Stimulated activated CD4-positive, alpha-beta T cell treated with anti-CD3 and anti-CD28 coated beads, Interleukin-15, amount 100 ng/mL, for 24 hours (primary cell): ENCODE measurements around the gene MTCL3.
A peak's percentile ranks its signal among the peaks of the same experiment; 100 is the strongest.

Experiments
- DNase-seq: peaks from one replicate; pipeline ENCODE4 v3.0.0-alpha.2; 2020

Gene MTCL3

DNA sequence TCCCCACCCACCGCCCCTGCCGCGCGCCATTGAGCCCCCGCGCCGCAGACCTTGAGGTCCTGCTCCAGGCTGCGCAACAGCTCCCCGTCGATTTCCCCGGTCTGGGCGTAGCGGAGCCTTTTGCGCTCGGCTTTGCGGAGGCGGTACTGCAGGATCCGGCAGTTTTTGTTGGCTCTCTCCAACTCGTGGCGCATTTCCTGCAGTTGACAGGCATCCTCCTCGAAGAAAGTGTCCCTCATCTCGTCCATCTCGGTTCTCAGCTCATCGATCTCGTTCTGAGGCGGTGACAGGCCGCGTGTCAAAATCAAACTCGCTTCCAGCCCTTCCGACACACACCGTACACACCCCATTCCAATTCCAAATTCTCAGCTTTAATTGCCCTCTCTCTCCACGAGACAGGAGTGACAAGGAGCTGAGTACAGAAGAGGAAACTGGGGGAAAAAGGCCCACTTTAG lies 4.3 kb downstream of the MTCL3 start:
- DNase-seq = peak; percentile 67

DNA sequence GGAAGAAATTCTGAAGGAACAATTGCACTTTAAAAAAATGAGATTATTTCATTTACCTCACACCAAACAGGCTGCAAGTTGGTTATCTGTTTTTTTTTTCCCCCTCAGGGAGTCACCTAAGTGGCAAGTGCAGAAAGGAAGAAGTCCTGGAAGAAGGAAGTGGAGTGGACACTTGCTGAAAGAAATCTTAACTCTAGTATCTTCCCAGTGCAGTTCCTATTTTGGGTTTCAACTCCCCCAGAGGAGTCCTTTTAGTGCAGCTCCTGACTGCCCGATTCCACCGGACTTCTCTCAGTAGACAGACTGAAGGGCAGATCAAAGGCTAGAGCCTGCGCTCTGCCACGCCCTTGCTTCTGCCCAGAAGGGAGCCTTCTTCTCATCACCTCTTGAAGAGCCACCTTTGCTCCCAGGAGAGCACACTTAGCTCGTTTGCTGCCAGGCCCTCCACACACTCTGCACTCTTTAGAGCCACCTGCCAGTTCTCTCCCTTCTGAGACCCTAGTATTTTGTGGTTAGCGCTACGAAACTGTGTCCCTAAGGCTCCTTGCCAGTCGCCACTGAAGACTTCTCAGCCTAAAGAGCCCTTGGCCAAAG lies 4.9 kb downstream of the MTCL3 start:
- DNase-seq = no peak

DNA sequence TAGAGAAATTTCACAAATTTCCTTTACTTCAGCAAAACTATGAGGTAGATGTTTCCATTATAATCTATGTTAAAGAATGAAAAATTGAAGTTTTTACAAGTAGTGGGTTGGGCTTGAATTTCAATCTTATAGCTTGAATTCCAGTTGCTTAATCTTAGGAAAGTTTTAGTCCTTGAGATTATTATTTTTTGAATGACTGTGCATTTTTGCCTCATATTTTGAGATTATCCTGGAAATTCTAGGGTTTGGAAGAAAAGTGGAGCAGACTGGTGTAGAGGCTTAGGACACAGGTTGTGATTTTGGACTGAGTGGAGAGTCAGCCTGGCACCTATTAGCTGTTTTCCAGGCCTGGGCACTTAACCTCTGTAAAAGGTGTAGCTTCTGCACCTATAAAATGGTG lies 5.7 kb downstream of the MTCL3 start:
- DNase-seq = no peak

DNA sequence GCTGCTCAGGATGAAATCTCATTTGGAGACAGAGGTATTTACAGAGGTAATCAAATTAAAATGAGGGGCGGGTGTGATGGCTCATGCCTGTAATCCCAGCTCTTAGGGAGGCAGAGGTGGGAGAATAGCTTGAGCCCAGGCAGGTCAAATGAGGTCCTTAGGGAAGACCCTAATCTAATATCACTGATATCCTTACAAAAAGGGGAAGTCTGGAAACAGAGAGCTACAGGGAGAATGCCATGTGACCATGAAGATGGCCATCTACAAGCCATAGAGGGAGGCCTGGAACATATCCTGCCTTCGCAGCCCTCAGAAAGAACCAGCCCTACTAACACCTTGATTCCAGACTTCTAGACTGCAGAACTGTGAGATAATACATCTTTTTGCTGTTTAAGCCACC lies 8.3 kb downstream of the MTCL3 start:
- DNase-seq = no peak

DNA sequence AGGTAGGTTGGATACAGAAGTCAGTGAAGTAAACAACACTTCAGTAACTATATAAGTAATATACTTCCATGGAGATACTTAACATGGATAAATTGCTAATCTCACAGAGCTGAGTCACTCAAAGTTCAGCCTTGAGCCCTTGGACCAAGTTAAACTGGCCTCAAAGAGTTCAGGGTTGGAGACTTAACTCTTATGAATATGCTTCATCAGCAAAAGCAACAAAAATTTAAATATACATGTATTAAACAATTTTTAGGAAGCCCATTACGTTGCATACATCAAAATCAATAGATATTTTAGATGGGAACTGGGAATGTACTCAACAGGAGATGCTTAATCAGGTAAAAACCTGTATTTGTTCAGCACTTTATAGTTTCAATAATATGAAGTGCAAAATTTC lies 12.2 kb downstream of the MTCL3 start:
- no peak for DNase-seq

DNA sequence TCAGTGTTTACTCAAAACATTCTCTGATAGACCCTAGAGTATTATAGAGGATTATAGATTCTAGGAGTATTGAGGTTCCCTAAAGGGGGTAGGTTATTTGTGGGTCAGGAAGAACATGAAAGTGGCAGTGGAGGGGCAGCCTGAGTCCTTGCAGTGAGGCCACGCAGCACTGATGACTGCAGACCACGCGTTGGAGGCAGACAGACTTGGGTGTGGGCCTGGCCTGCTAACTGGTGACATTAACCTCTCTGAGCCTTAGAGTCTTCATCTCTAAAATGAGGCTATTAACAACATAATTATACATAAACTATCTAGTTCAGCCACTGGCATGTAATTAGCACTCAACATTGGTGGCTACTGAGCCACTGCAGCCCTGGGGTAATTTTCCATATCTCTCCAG lies 16.1 kb downstream of the MTCL3 start:
- DNase-seq = no peak

DNA sequence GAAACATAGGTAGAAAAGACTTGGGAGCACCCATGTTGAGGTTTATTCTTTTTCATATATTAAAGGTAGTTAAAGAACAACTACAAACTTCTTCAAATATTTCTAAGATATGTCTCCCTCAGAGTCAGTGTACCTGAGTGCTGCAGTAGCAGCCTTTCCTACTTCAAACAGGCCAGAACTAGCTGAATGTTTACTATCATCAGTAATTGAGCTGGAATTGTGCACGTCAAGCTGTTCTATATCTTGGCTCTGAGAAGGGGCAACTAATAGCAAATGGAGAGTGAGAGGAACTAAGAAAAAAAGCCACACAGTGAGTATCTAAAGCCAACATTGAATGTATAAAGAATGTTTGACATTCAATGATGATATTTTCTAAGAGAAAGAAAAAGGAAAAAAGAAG lies 21.7 kb downstream of the MTCL3 start:
- DNase-seq = no peak

DNA sequence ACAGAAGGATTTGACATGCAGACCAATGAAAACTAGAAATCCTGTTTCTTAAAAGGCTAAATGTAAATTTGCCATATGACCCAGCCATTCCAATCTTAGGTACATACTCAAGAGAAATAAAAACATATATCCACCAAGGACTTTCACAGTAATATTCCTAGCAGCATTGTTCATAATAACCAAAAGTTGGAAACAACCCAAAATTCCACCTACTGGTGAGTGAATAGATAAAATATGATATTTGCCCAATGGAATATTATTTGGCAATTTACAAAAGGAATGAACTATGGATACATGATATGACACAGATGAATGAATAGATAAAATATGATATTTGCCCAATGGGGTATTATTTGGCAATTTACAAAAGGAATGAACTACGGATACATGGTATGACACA lies 22.7 kb downstream of the MTCL3 start:
- DNase-seq = no peak

DNA sequence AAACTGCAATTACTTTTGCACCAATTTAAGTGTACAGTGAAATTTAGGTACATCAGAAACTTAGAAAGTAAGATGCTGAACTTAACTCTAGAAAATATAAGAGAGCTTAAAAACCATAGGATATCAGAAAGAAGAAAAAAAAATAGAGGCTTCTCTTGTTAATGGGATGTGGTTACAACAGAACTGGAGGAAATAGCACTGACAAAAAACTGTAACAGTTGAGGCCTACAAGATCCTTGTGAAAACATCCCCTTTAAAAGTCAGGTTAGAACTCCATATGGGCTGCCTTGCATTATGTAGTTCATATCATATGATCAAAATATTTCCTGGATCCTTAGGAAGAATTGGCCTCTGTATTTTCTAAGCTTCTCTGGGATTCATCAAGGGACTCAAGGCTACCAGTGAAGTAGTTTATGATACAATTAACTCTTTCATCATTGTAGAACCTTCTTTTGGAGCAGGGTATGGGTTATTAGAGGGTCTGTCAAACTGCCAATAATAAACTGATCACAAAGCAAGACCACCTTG lies 24.8 kb downstream of the MTCL3 start:
- no peak for DNase-seq

DNA sequence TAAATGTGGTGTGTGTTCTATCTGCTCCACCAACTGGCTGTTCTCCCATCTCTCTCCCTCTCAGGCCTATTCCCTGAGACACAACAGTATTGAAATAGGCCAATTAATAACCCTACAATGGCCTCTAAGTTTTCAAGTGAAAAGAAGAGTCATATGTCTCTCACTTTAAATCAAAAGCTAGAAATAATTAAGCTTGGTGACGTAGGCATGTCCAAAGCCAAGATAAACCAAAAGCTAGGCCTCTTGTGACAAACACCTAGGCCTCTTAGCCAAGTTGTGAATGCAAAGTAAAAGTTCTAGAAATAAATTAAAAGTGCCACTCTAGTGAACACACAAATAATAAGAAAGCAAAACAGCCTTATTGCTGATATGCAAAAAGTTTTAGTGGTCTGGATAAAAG lies 29.9 kb downstream of the MTCL3 start:
- DNase-seq = no peak

DNA sequence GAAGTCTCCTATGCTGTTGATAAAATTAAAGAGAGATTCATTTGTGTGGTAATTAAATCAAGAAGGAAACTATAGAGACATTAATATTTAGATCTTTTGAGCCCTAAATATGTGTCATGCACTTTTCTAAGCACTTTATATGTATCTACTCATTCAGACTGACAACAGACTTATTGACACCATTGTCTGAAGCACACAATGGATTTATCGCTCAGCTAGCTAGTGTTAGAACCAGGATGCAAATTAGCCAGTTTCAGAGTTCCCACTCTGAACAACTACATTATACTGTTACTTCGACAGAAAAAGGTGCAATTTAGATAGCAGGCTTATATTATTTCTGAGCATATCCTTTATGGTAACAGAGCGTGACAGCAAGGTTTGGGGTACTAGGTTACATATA lies 32.2 kb downstream of the MTCL3 start:
- no peak for DNase-seq

DNA sequence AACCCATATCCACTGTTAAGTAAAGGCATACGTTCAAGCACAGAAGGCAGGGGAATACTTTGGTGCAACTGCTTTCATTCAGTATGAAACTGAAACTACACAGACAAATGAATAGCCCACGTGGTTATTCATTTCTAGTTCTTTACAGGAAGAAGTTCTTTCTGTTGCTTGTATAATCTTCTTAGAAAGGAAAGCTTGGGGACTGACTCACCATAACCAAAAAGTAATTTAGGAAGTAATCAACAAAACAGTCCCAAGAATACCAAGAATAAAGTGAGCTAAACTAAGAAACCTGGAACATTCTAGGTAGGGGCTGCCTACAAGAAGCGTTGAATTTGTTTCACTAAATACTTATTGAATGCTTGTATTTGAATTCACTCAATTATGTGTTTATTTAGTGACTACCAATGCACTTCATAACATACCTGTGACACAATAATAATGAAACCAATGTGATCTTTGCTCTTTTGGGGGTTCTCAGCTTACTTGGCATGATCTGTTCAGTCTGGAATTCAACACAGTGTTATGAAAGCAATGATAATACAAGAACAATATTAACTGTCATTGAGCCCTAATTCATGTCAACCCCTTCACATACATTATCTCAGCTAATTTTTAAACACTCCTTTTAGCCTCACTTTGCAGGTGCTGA lies 34.8 kb downstream of the MTCL3 start:
- DNase-seq = peak; percentile 3

DNA sequence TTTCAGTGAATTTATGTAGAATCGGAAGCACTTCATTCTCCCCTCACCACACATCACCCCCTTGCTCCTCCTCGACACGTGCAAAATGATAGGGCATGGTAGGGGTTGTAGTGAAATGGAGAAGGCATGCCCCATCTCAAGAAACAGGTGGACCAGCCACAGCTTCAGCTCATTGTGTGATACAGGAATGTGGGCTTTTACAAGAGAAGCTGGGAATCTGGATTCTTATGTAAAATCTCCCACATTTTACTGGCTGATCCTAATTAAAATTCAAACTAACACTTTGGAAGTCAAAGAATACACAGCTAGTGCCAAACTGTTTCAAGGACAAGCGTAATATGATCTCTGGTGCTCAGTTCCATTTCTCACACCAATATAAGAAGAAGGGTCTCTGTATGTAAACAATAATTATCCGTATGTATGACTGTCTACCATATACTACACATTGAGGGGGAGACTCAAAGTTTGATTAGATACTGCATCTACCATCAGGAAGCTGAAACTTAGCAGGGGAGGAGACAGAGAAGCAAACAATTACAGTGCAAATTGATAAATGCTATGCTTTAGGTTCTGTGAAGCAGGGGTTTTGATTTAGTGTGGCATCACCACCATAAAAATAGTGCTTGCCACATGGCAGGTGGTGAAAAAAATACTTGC lies 35.6 kb downstream of the MTCL3 start:
- no peak for DNase-seq

DNA sequence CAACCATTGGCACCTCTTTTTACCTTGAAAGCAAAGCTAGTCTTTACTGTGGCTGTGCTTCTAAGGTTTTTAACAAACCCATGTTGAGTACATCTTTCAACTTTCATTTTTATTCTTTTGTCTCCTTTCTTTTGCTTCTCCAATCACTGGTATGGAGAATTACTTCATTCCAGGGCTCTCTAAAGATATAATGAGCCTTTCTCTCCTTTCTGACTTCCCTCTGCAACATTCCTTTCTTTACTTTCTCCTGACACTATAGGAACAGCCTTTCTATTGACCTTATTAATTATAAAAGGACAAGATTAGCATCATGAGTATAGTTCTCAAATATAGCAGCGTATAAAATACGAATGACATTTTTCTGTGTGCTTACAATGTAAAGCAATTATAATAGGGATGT lies 36.8 kb downstream of the MTCL3 start:
- no peak for DNase-seq

DNA sequence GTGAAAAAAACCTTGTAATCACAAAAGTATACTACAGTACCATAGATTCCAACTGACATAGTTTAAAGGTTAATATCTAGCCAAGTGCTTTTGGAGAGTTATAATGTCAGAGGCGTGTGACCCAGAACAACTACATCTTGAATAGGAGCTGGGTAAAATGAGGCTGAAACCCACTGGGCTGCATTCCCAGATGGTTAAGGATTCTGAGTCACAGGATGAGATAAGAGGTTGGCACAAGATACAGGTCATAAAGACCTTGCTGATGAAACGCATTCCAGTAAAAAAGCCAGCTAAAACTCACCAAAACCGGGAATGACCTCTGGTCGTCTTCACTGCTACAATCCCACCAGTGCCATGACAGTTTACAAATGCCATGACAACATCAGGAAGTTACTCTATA lies 37.5 kb downstream of the MTCL3 start:
- DNase-seq = no peak

DNA sequence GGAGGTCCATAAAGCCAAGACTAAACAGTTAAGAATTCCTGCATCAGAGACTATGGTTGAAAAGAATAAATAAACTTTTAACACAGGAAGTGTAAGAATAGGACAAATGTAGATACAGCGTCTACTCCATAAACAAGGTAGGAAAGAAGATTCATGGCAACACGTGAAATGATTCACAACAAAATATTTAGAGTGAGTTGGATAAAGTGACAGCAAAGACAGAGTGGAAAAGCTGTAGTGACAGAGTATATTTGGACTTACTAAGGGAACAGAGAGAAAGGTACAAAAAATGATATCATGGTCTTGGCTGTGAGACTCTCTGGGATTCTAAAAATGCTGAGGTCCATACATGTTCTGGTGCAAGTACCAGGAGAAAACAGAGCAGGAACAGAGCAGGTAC lies 38.0 kb downstream of the MTCL3 start:
- no peak for DNase-seq

DNA sequence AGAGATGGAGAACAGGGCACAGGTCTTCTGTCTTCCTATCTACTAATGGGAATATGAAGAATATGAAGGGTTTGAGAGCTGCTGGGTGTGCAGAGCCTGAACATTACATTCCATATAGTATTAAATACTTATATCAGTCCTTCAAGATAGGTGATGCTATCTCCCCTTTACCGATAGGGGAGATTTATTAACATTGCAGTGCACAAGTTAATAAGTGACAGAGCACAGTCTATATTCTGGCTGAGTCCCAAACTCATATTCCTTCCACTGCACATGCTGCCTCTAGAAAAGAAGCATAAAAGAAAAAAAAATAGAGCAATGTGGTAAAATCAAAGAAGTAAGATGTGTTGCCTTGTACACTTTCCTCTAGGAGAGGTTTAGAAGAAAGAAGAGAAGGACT lies 41.5 kb downstream of the MTCL3 start:
- no peak for DNase-seq

DNA sequence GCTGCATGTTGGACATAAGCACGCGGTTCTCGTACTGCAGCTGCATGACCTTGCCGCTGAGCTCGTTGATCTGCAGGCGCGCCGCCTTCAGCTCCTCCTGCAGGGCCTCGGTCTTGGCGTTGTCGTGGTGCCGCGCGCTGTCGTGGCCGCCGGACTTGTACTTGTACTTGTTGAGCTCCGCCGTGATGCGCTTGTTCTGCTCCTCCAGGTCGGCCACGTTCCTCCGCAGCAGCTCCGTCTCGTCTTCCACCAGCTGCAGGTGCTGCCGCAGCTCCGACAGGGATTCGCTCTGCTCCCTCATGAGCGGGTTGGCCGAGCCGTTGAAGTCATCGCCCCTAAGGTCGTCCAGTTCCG lies 43.3 kb downstream of the MTCL3 start:
- no peak for DNase-seq

DNA sequence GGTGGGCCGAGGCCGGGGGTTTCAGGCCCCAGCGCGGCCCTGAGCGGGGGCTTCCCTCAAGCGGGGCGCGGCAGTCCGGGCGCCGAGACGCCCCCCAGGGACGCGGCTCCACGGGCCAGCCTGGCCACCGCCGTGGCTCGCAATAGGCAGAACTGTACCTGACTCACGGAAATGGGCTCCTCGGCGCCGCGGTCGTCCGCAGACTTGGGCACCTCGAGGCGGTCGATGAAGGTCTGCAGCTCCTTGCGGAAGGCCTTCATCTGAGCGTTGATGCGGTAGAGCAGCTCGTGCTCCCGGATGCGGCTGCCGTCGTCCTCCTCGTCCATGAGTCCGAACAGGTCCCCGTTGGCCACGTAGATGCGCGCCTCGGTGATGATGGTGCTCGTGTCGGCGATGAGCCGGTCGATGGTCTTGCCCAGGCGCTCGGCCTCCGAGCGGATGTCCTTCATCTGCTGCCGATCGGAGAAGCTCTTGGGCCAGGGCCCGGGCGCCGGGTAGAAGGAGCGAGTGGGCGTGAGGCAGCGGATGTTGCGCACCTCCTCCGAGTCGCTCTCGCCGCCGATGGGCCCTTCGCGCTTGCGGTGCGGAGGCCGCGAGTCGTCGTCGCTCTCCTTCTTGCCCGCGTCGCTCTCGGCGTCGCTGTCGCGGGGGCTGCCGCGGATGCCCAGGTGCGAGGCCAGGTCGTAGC lies 43.9 kb downstream of the MTCL3 start:
- DNase-seq = no peak

DNA sequence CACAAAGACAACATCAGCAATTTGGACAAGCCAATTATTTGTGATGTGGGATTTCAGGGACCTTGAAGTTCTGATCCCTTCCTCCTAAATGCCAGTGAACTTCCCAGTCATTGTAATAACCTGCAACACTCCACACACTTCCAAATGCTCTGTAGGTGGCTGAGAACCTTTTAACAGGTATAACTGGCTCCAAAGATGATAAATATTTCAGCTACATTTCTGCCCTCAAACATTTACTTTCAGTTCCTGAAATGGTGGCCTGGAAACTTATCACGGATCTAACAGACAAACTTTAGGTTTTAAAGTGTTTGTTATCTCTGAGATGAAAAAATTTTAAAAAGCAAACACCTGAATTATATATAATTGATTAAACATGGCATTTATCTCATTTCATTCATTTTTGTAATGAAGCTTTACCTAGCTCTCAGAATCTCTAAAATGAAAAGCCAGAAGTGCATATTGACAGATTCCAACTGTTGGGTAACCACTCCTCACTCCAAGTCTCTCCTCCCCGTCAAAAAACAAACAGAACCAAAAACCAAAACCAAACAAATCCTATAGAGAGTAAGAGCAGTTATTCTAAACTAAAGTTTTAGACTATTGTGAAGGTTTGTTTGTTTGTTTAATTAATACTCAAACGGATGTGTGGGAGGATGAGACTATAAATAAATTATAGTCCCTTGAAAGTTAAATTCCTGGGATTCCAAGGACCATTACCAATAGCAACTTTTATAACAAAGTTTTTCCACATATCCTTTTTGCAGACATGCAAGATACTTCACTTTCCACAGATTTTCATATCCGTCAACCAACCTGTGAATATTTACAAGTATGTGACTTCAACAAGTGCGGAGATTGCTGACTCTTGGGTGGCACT lies 47.5 kb downstream of the MTCL3 start:
- DNase-seq = no peak

DNA sequence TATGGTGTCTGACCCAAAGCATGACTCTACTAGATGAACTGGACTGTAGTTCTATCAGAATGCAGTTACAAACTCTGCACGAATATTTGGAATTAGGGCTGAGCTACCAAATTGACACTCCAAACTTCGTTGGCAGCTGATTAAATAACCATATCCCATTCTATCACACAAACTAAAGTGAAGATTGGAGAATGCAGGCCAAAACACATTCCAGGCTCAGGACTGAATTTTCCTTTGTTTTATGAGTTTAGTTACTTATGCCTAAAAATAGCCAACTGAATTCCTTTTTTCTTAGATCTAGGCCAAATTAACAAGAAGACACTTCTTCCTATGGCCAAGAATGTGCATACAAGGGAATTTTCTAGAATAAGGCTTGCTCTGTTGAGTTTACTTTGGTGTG lies 50.2 kb downstream of the MTCL3 start:
- DNase-seq = no peak

DNA sequence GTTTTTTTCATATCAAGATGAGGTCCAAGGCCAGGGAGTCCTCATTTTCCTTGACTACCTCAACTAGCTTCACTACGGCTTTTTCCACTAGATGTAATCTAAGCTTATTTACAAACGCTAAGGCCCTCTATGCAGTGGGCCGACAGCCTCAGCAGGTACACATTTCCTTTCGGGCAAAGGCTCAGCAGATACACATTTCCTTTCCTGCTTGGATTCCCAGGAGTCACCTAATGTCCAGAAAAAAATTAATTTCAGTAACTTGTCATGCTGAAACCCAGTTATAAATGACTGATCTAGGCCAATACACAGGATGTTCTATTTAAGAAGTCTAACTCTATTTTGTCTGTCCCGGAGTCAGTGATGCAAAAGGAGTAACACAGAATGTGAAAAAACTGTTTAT lies 52.7 kb downstream of the MTCL3 start:
- DNase-seq = no peak
